Left ventricle myocardium inferior (tissue), 1 donor: ENCODE results near the gene COQ3. TPM values are rescaled to one million over a fixed set of nuclear protein-coding genes. Genes with fewer than 3 reads are reported as not detected.
A peak's percentile ranks its signal among the peaks of the same experiment; 100 is the strongest.
"Not testable (repeated sequence)": the region's sequence is repeated elsewhere in the genome, so short reads cannot be mapped to it uniquely, and the experiment has no call there.

Experiments used
- DNase-seq: peaks from one replicate; pipeline ENCODE4 v3.0.0-alpha.2; 2020
- H3K27ac ChIP-seq: fragments of 200-600 bp; replicated peaks from 2 replicates; pipeline ENCODE4 v1.8.0; 2021
- H3K27me3 ChIP-seq: fragments of 200-600 bp; 2 replicates; pipeline ENCODE4 v1.8.0; 2021; ENCODE audit warnings: low read depth
- H3K36me3 ChIP-seq: fragments of 200-600 bp; 2 replicates; pipeline ENCODE4 v1.8.0; 2021
- H3K4me1 ChIP-seq: fragments of 200-600 bp; 2 replicates; pipeline ENCODE4 v1.8.0; 2021
- H3K4me3 ChIP-seq: fragments of 200-600 bp; 2 replicates; pipeline ENCODE4 v1.8.0; 2021; ENCODE audit warnings: mild to moderate bottlenecking, moderate library complexity
- H3K9me3 ChIP-seq: fragments of 200-600 bp; replicated peaks from 2 replicates; pipeline ENCODE4 v1.8.0; 2021
- intact Hi-C: fragments of 100-400 bp; cut with micrococcal nuclease; formaldehyde crosslinking; loops from one replicate; pipeline ENCODE4 v1.11.0; 2022
- total RNA-seq: library from RNA; stranded (reverse); fragmentation: NEBNext Ultra II Directional; extraction: Animal tissue kit (Norgen Biotek cat#: 25700); gene quantifications from one replicate; pipeline ENCODE4 v1.2.1, GENCODE V29; 2021
- TF ChIP-seq, protein P1 (sequence below): fragments of 200-600 bp; IDR thresholded peaks from 2 replicates; pipeline ENCODE4 v1.8.0; 2021; ENCODE audit warnings: antibody characterized with exemption, mild to moderate bottlenecking, borderline replicate concordance
- donor health status: DM: no; HTN: yes; CAD: no; lungs with severe emphysema.

Gene COQ3
- total RNA-seq, 1 donor from 2014 or later, result 36.2 TPM

DNA sequence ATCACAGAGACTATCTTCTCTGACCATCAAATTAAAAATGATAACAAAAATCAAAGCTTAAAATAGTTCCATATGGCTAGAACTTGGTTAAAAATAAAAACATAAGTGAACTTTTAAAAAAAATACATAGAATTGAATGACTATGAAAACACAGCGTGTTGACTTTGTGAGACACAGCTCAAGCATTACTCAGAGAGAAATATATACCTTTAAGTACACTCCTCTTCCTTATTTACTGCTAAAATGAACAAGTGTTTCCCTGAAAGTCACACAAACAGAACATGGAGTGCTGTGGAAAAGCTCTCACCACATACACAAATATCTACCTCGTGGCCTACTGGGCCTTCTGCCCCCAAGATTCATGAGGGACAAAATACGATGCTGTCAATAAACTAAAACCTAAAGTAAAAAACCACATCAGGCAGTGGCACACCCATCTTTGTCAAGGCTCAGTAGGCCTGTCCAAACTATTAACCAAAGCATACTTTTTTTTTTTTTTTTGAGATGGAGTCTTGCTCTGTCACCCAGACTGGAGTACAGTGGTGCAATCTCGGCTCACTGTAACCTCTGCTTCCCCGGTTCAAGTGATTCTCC lies 52.0 kb downstream of the COQ3 start:
- TF ChIP-seq, protein P1, sequence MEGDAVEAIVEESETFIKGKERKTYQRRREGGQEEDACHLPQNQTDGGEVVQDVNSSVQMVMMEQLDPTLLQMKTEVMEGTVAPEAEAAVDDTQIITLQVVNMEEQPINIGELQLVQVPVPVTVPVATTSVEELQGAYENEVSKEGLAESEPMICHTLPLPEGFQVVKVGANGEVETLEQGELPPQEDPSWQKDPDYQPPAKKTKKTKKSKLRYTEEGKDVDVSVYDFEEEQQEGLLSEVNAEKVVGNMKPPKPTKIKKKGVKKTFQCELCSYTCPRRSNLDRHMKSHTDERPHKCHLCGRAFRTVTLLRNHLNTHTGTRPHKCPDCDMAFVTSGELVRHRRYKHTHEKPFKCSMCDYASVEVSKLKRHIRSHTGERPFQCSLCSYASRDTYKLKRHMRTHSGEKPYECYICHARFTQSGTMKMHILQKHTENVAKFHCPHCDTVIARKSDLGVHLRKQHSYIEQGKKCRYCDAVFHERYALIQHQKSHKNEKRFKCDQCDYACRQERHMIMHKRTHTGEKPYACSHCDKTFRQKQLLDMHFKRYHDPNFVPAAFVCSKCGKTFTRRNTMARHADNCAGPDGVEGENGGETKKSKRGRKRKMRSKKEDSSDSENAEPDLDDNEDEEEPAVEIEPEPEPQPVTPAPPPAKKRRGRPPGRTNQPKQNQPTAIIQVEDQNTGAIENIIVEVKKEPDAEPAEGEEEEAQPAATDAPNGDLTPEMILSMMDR, result no peak
- Histone ChIP-seq H3K9me3 (no peaks in the 10 kb centered on the region), H3K27ac (no peak overlapping the region), H3K27me3 (peaks cover 60% of the 10 kb centered on the region), H3K36me3 (no peaks in the 10 kb centered on the region), H3K4me1 (no peaks in the 10 kb centered on the region), H3K4me3 (no peak overlapping the region)
- intact Hi-C loops, result no loop called here
- no peak for DNase-seq

DNA sequence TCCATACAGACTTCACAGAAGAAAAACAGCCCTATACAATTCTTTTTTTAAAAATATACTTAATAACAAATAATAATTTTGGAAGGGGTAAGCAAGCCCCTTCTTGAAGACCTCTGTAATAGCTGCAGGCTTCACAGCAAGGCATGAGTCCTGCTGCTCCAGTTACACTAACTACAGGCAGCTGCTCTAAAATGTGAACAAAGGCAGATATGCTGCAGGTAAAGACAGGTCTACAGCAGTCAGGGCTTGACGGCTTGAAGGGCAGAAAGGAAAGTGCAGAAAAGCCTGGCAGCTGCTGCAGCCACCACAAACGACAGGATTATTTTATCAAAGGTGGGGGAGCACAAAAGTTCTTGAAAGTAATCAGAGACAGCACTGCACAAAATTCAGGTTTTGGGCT lies 55.8 kb downstream of the COQ3 start:
- intact Hi-C loops, result no loop called here
- Histone ChIP-seq H3K9me3 (no peaks in the 10 kb centered on the region), H3K4me1 (no peaks in the 10 kb centered on the region), H3K27ac (no peak overlapping the region), H3K36me3 (no peaks in the 10 kb centered on the region), H3K4me3 (no peak overlapping the region), H3K27me3 (peaks cover 53% of the 10 kb centered on the region)
- TF ChIP-seq, protein P1, result no peak
- no peak for DNase-seq

DNA sequence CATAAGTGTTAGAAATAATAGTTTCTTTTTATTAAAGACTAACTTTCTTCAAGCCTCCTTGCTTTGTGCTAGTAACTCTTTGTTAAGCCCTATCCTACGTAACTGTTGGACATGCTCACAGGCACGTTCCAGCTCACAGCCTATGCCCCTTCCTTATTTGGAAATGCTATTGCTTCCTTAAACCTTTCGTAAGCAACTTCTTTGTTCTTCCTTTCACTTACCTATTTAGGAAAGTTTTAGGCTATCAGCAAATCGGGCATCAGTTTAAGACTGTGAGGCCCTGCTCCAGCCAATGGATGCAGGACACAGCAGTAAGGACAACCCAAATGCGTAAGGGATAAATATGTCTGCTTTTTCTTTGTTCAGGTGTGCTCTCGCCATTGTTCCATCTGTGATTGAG lies 58.7 kb downstream of the COQ3 start:
- DNase-seq, H3K4me3 ChIP-seq, H3K36me3 ChIP-seq, H3K4me1 ChIP-seq, intact Hi-C loops, H3K9me3 ChIP-seq, H3K27ac ChIP-seq: not testable (repeated sequence)
- peaks cover 46% of the 10 kb centered on the region for H3K27me3 ChIP-seq

DNA sequence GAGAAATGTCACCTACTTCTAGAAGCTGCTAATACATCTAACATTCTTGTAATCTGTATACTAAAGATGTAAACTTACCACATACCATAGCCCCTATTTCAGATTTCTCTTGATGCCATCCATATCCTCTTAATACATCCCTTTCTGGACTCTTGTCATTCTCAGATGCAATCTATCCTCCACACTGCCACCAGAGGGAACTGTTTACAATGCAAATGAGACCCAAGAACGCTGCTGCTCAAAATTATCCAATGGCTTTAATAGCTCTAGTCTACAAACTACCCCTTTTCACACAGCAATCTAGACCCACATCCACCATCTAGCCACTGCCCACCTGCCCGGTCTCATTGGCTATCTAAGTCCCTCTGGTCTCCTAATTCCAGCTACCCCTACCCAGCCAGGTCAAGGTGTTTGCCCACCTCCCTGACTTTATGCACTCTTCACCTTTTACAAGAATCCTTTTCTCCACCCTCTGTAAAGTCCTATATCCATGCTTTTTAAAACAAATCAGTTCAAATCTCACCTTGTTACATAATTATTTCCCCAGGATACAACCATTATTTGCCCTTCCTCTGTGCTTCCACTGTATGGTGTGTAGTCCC lies 59.4 kb downstream of the COQ3 start:
- no peak for DNase-seq
- Histone ChIP-seq H3K36me3 (no peaks in the 10 kb centered on the region), H3K9me3 (no peaks in the 10 kb centered on the region), H3K27me3 (peaks cover 42% of the 10 kb centered on the region), H3K4me3 (no peak overlapping the region), H3K4me1 (no peaks in the 10 kb centered on the region), H3K27ac (no peak overlapping the region)
- TF ChIP-seq, protein P1, result peak; percentile 60
- intact Hi-C loops, result no loop called here

DNA sequence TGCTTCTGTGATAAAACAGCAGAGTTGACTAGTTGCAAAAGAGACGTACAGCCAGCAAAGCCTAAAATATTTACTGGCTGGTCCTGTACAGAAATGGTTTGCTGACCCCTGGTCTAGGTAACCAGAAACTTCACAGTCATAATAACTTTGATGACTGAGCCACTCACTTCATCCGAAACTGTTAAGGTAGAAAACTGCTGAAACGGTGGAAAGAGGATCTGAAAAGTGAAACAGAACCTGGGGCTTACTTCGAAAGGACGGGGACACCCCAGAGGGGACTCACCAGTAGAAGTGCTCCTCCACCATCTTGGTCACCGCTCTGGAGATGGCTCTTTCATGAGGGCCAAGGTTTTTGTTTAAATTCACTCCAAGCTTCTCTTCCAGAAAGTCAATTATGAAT lies 60.9 kb downstream of the COQ3 start:
- no peak for DNase-seq
- H3K36me3 ChIP-seq, result no peaks in the 10 kb centered on the region
- no peak overlapping the region for H3K27ac ChIP-seq
- TF ChIP-seq, protein P1, result no peak
- intact Hi-C loops, result no loop called here
- H3K27me3 ChIP-seq, result peaks cover 41% of the 10 kb centered on the region
- H3K9me3 ChIP-seq, result no peaks in the 10 kb centered on the region
- no peaks in the 10 kb centered on the region for H3K4me1 ChIP-seq
- H3K4me3 ChIP-seq, result no peak overlapping the region

DNA sequence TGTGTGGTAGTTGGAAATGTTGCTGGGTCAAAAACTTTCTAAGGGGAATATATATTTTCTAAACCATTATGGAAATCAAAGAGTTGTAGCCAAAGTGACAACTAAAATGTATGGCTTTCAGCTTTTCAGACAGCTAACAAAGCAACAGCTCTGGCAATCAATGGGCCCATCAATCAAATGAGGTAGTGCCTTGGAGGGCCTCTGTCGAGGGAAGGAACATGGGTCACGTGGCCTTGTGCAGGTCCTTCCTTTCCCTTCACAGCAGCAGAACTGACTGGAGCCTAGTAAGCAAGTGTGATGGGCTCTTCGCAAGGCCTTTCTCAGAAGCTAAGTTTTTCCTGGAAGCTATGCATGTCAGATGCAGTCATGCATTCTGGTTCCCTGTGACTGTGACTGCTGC lies 62.5 kb downstream of the COQ3 start:
- DNase-seq, result no peak
- TF ChIP-seq, protein P1, result no peak
- Histone ChIP-seq H3K27me3 (peaks cover 33% of the 10 kb centered on the region), H3K4me3 (no peak overlapping the region), H3K27ac (no peak overlapping the region), H3K9me3 (no peaks in the 10 kb centered on the region), H3K36me3 (no peaks in the 10 kb centered on the region), H3K4me1 (no peaks in the 10 kb centered on the region)
- intact Hi-C loops, result no loop called here
